Lung microvascular endothelial cell (primary cell): Measurements from ENCODE around the gene MUSK. TPM values are rescaled to one million over a fixed set of nuclear protein-coding genes. Genes with fewer than 3 reads are reported as not detected.

Experiments used
- DNase-seq, 2 donors: peaks; one replicate each; pipeline versions ENCODE4 v3.0.0 to v3.0.0-alpha.2; 2010; ENCODE audit warnings: low read depth in 2 of 2
- total RNA-seq: library from RNA; depleted of rRNA; stranded (reverse); fragments of >200 nt; gene quantifications from 2 replicates; pipeline ENCODE4 v1.2.1, GENCODE V29; 2014

The MUSK gene
- total RNA-seq: not detected in 2 replicates

- no peak for DNase-seq
Measured at GRCh38 chr9:110668570-110669167, at the start of gene MUSK. Gene MUSK (plus strand): TSS chr9:110668791. CDS start chr9:110668905, 114 bp downstream.

GRCh38 chr9:110619831-110620230 lies 48.8 kb upstream of the MUSK start:
- no peak for DNase-seq

- DNase-seq: no peak
Measured at GRCh38 chr9:110620726-110621125, 47.9 kb upstream of the MUSK start.

- DNase-seq: no peak
Measured at GRCh38 chr9:110622368-110622767, 46.2 kb upstream of the MUSK start.

GRCh38 chr9:110623462-110624025 lies 45.0 kb upstream of the MUSK start:
- DNase-seq: peak; percentile 59 to 71

- peak; percentile 4 to 64 for DNase-seq
Measured at GRCh38 chr9:110626101-110626829, 42.3 kb upstream of the MUSK start.

GRCh38 chr9:110635589-110635988 lies 33.0 kb upstream of the MUSK start:
- DNase-seq: no peak

- DNase-seq: peak in 1 of 2 donors; percentile 38
Measured at GRCh38 chr9:110638381-110638954, 30.1 kb upstream of the MUSK start.

- no peak for DNase-seq
Measured at GRCh38 chr9:110640736-110641135, 27.9 kb upstream of the MUSK start.

- DNase-seq: no peak
Measured at GRCh38 chr9:110641293-110641692, 27.3 kb upstream of the MUSK start.

GRCh38 chr9:110648696-110649095 lies 19.9 kb upstream of the MUSK start:
- DNase-seq: no peak

GRCh38 chr9:110650261-110650660 lies 18.3 kb upstream of the MUSK start:
- DNase-seq: no peak

GRCh38 chr9:110650991-110651411 lies 17.6 kb upstream of the MUSK start:
- peak in 1 of 2 donors; percentile 77 for DNase-seq

- DNase-seq: no peak
Measured at GRCh38 chr9:110655754-110656641, 12.6 kb upstream of the MUSK start.

- DNase-seq: peak in 1 of 2 donors; percentile 36
Measured at GRCh38 chr9:110659891-110660541, 8.6 kb upstream of the MUSK start.

- DNase-seq: no peak
Measured at GRCh38 chr9:110669433-110669832, 842 bp downstream of the MUSK start.

GRCh38 chr9:110671849-110672248 lies 3.3 kb downstream of the MUSK start:
- DNase-seq: no peak

GRCh38 chr9:110672873-110673510 lies 4.4 kb downstream of the MUSK start:
- no peak for DNase-seq

GRCh38 chr9:110687497-110687896 lies 18.9 kb downstream of the MUSK start:
- no peak for DNase-seq

GRCh38 chr9:110688329-110688728 lies 19.7 kb downstream of the MUSK start:
- DNase-seq: no peak
